Smooth muscle cell of the brain vasculature (primary cell): ENCODE data around the gene TENM4.

Experiments used
- DNase-seq: peaks from one replicate; pipeline ENCODE4 v3.0.0-alpha.2; 2012; ENCODE audit warnings: low read depth, low spot score

The TENM4 gene

GRCh38 chr11:78795621-78796261 is 645.1 kb downstream of the TENM4 start:
- no peak for DNase-seq

- DNase-seq = no peak
Measured at GRCh38 chr11:78791964-78792363, 648.9 kb downstream of the TENM4 start.

- DNase-seq = no peak
Measured at GRCh38 chr11:78791254-78791653, 649.6 kb downstream of the TENM4 start.

- no peak for DNase-seq
Measured at GRCh38 chr11:78790784-78791183, 650.0 kb downstream of the TENM4 start.

GRCh38 chr11:78789375-78789774 is 651.5 kb downstream of the TENM4 start:
- DNase-seq = no peak

- no peak for DNase-seq
Measured at GRCh38 chr11:78788533-78788932, 652.3 kb downstream of the TENM4 start.

GRCh38 chr11:78787696-78788095 is 653.1 kb downstream of the TENM4 start:
- DNase-seq = no peak

- no peak for DNase-seq
Measured at GRCh38 chr11:78786746-78787145, 654.1 kb downstream of the TENM4 start.

GRCh38 chr11:78786086-78786485 is 654.7 kb downstream of the TENM4 start:
- no peak for DNase-seq

GRCh38 chr11:78784321-78785061 is 656.3 kb downstream of the TENM4 start:
- DNase-seq = no peak

GRCh38 chr11:78783846-78784245 is 657.0 kb downstream of the TENM4 start:
- DNase-seq = no peak

GRCh38 chr11:78783301-78783700 is 657.5 kb downstream of the TENM4 start:
- DNase-seq = no peak

- no peak for DNase-seq
Measured at GRCh38 chr11:78782725-78783124, 658.1 kb downstream of the TENM4 start.

- no peak for DNase-seq
Measured at GRCh38 chr11:78780889-78781288, 659.9 kb downstream of the TENM4 start.

GRCh38 chr11:78773492-78773891 is 667.3 kb downstream of the TENM4 start:
- no peak for DNase-seq

- no peak for DNase-seq
Measured at GRCh38 chr11:78773077-78773476, 667.8 kb downstream of the TENM4 start.

GRCh38 chr11:78772186-78772585 is 668.6 kb downstream of the TENM4 start:
- DNase-seq = no peak

- DNase-seq = no peak
Measured at GRCh38 chr11:78770931-78771330, 669.9 kb downstream of the TENM4 start.

GRCh38 chr11:78768971-78769370 is 671.9 kb downstream of the TENM4 start:
- DNase-seq = no peak

GRCh38 chr11:78768345-78768744 is 672.5 kb downstream of the TENM4 start:
- DNase-seq = no peak

- DNase-seq = no peak
Measured at GRCh38 chr11:78767027-78767932, 673.5 kb downstream of the TENM4 start.

- DNase-seq = no peak
Measured at GRCh38 chr11:78764946-78765345, 675.9 kb downstream of the TENM4 start.
